ENCODE data around the gene PPM1J. TPM values are rescaled to one million over a fixed set of nuclear protein-coding genes. Genes with fewer than 3 reads are reported as not detected.
"Not testable (repeated sequence)": the region's sequence is repeated elsewhere in the genome, so short reads cannot be mapped to it uniquely, and the experiment has no call there.

The PPM1J gene, protein sequence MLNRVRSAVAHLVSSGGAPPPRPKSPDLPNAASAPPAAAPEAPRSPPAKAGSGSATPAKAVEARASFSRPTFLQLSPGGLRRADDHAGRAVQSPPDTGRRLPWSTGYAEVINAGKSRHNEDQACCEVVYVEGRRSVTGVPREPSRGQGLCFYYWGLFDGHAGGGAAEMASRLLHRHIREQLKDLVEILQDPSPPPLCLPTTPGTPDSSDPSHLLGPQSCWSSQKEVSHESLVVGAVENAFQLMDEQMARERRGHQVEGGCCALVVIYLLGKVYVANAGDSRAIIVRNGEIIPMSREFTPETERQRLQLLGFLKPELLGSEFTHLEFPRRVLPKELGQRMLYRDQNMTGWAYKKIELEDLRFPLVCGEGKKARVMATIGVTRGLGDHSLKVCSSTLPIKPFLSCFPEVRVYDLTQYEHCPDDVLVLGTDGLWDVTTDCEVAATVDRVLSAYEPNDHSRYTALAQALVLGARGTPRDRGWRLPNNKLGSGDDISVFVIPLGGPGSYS
- 0.68 and 0.74 TPM in 2 replicates for total RNA-seq

DNA sequence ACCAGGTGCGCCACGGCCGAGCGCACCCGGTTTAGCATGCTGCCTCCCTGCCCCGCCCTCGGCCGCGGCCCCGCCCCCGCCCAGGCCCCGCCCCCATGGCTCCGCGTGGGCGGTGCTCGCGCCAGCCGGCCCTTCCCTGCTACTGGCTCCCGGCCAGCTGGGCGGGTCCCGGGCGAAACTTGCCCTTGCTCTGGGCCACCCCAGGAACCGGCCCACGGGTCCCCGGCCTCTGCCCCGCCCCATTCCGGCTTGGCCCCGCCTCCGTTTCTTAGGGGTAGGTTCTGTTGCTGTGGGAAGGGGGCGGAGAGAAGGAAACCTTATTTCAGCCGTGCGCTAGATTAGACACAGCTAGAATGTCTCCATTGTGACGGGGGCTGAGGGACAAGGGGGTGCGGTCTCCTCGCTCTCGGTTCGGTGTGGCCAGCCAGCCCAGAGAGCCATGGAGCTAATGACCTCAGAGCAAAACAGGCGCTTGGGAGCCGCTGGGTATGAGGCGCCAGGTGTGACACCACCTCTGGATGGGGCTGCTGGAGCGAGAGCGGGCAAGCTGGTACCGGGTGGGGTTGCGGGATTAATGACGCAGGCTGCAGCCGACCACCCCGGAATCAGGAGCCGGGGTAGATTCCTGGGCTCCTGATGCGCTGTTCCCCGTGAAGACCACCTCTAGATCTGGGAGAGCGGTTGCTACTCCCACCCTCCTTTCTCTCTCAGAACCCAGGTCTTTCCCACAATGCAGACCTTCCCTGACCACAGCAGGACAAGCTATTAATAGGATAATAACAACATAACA, at the start of gene PPM1J:
PPM1J (minus strand) TSS at position 69 of the 790 bp plus-strand sequence; CDS start at position 38, 31 bp downstream.
- peak; percentile 97 for DNase-seq

DNA sequence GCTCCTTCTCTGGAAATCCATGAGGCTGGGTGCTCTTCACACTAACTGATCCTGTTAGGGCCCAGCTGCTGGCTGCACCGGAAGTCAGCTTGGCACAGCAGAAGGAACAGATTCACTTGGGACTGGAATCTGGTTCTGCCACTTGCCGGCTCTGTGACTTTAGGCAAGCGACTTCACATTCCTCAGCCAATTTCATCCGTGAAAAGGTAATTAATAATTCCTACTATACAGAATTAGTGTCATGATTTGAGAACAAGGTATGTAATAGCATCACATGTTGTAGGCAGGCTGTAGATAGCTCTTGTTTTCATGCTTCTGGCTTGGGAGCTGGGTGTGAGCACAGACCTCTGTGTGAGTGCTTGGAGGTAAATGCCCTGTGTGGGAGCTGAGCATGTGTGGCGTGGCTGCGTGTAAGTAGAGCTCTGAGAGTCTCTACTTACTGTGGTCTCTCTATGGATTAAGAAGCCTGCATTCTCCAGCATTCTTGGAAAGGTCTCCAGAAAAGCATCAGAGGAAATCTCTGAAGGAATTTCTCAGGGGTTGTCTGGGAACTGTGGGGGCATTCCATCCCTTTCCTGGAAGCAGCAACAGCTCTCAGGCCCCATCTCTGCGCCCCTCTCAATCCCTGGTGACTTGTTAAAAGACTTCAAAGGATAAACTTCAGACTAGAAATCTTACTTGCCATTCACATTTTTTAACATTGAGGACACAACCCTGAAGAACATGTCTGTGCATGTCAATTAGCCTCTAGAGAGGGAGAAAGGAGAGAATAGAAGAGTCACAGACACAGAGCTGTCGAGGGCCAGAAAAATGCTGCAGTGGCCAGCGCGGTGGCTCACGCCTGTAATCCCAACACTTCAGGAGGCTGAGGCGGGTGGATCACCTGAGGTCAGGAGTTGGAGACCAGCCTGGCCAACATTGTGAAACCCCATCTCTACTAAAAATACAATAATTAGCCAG, 47.7 kb upstream of the PPM1J start:
- no peak for DNase-seq

DNA sequence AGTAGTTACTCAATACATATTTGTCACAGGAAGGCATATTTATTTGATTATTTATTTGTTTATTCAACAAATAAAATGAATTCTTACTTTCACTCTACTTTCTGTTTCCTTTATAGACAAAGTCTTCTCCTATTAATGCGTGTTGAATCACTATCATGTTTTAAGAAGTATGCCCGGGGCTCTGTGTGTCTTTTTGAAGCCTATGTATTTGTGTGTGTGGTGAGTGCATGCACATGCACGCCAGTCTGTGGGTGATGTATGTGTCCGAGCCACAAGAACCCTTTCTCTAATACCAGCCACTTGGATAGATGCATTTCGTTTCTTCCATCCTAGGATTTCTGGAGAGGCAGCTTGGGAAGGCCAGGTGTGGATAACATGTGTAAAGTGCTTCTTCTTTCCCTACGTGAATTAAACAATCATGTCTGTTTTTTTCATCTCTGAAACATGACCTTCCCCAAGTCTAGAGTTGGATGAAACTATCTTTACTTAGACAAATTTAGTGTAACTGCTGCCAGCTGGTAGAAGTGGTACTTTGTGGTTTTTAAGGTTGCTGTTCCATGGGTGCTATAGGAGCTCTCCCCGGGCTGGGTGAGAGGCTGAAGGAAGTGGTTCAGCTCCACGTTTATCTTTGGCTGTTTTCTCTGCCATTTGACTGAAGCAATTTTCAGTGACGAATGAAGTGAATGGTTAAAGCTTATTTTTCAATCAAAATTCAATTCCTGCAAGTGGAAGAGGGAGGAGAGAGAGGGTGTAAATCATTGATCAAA, 46.8 kb upstream of the PPM1J start:
- DNase-seq = no peak

DNA sequence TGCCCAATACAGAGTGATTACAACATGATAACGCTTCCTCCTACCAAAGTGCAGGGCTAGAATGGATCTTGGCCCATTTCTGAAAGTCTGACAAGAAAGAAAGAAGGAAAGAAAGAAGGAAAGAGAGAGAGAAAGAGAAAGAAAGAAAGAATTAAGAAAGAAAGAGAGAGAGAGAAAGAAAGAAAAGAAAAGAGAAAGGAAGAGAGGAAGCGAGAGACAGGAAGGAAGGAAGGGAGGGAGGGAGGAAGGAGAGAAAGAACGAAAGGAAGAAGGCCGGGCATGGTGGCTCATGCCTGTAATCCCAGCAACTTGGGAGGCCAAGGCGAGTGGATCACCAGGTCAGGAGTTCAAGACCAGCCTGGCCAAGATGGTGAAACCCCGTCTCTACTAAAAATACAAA, 44.1 kb upstream of the PPM1J start:
- DNase-seq = no peak

DNA sequence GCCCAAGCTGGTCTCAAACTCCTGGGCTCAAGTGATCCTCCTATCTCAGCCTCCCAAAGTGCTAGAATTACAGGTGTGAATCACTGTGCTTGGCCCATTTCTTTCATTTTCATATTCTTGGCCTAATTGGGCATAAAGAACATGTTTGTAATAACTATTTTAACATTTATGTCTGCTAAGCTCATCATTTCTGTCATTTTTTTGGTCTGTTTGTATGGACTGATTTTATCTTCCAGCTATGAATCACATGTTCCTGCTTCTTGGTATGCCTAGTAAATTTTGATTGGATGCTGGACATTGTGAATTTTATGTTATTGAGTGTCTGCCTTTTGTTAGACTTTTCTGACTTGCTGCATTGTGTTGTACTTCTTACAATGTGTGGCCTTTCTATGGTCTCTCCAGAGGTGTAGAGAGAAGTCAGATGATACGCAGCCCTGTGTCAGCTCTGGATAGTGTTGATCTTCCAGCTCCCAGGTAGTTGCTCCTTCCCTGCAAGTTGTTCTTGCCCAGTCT, 39.0 kb upstream of the PPM1J start:
- DNase-seq = no peak

DNA sequence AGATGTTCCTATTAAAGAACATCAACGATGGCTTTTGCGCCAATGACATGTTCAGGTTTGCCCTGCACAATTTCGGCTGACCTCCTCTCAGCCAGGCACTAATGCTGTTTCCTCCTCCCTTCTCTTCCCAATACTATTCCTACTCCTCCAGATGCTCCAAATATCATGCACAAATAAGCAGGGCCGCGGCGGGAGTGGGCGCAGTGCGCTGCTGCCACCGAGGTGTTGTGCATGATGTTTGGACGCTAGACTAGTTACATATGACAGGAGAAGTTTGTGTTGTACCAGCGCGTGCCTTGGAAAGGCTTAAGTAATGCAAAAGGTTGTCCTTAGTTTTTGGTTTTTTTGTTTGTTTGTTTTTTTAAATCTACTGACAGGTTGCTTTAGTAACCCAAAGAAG, 33.3 kb upstream of the PPM1J start:
- DNase-seq = no peak

DNA sequence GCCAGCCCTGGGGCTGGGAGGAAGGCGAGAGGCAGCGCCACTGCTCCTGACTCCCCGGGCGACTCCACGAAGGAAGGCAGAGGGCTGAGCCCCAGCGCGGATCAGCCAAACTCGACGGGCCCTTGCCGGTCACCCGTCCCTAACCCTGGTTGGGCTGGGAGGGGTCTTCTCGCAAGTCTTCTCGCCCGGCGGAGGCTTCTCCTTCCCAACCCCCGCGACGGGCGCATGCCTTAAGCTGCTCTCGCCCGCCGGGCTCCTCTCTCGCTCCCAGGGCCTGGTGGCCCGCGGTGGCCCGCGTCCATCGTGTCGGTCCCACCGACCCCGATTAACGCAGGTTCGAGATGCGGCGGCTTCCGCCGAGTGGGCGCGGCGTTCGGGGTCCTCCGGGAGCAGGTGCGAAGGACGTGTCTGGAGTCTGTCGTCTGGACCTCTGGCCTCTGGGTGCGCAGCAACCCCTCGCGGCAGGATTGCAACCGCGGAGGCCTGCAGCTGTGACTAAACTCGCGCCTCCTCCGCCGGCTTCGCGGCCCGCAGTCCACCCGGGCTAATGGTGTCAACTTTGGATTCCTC, 29.0 kb upstream of the PPM1J start:
- peak; percentile 55 for DNase-seq

DNA sequence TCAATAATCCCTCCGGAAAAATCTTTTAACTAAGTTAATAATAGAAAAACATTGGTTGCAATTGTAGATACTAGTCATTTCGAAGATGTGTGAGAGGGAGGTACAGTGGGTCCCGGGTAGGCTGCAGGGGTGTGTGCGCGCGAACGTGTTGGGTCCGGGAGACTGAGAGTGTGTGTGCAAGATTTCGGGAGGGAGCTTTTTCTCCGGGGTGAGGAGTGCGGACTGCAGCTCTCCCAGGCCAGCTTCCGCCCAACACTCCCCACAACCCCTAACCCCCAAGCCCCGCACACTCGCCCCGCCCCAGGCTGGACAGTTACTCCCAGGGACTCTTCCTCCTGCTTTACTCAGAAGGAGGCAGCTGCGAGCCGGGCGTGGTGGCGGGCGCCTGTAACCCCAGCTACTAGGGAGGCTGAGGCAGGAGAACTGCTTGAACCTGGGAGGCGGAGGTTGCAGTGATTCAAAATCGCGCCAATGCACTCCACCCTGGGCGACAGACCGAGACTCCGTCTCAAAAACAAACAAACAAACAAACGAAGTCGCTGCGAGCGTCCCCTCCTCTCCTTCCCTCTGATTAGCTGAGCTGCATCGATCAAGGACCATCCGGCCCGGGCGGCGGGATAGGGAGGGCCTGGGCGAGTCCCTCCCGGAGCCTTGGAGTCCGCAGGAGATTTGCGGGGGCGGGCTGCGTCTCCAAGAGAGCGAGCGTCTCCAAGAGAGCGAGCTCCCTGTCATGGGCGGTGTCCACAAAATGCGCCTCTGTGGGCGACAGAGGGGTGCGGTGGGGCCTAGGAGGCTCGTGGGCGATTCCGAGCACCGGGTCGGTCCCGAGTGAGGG, 28.3 kb upstream of the PPM1J start:
- peak; percentile 28 for DNase-seq

DNA sequence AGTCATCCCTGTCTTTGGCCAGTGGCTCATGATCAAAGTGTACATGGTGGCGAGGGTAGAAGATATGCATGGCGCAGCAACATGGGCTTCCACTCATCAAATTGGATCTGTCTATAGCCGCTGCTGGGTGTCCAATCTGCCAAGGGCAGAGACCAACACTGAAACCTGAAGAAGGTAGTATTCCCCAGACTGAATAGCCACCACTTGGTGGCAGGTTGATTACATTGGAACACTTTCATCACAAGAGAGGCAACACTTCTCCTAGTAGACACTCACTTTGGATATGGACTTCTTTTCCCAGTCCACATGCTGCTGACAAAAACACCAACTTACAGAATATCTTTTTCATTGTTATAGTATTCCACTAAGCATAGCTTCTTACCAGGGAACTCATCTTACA, 22.4 kb upstream of the PPM1J start:
- no peak for DNase-seq

DNA sequence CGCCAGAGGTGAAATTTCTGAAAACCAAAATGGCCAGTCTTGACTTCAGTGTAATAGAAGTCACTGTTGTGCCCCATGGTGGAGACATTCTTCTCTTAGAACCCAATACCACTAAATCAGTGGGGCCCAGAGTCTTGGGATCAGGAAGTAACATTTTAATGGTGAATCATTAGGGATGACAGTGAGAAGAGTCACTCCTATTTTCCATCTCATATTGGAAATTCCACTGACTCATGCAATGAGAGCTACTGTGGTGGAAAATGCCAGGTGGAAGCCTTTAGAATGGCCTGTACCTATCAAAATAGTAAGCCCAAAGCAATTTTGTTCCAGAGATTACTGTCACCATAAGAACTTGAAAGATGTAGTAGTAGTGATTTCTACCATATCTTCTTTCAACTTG, 20.6 kb upstream of the PPM1J start:
- peak; percentile 45 for DNase-seq

DNA sequence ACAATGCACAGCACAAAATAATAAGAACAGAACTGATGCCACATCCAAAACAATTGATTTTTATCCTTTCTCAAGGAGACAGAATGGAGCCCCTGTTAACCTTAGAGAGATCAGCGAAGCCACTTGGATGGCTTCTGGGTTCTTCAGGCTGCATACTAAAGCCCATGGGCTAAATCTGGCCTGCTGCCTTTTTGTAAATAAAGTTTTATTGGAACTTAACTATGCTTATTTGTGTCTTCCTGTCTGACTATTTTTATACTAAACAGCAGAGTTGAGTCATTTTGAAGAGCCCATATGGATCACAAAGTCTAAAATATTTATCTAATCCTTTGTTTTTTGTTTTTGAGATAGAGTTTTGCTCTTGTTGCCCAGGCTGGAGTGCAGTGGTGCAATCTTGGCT, 16.3 kb upstream of the PPM1J start:
- DNase-seq = no peak

DNA sequence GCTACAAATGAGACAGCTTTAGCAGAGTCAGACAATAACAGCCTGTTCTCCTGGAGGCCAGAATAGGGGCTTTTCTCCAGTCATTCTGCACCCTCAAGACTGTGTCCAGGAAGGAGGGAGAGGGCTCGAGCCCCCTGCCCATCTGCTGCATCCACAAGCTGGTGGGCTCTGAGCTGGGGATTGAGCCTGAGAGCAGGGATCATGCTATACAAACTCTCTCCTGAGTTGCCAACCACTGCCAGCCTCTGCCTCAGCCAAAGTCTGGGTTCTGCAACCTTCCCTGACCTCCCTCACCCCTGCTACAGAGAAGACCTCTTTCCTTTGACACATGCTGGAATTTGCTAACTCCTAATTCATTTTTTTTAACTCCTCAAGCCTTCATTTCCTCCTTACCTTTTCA, 14.8 kb upstream of the PPM1J start:
- no peak for DNase-seq

DNA sequence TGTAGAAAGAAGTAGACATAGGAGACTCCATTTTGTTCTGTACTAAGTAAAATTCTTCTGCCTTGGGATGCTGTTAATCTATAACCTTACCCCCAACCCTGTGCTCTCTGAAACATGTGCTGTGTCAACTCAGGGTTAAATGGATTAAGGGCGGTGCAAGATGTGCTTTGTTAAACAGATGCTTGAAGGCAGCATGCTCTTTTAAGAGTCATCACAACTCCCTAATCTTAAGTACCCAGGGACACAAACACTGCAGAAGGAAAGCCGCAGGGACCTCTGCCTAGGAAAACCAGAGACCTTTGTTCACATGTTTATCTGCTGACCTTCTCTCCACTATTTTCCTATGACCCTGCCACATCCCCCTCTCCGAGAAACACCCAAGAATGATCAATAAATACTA, 13.9 kb upstream of the PPM1J start:
- DNase-seq = not testable (repeated sequence)

DNA sequence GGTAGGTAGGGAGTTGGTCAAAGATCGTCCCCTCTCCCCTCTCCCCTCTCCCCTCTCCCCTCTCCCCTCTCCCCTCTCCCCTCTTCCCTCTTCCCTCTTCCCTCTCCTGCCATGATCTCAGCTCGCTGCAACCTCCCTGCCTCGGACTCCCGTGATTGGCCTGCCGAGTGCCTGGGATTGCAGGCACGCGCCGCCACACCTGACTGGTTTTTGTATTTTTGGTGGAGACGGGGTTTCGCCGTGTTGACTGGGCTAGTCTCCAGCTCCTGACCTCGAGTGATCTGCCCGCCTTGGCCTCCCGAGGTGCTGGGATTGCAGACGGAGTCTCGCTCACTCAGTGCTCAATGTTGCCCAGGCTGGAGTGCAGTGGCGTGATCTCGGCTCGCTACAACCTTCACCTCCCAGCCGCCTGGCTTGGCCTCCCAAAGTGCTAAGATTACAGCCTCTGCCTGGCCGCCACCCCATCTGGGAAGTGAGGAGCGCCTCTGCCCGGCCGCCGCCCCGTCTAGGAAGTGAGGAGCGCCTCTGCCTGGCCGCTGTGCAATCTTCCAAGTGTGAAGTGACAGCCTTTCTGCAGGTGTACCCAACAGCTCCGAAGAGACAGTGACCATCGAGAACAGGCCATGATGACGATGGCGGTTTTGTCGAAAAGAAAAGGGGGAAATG, 13.3 kb upstream of the PPM1J start:
- DNase-seq = not testable (repeated sequence)

DNA sequence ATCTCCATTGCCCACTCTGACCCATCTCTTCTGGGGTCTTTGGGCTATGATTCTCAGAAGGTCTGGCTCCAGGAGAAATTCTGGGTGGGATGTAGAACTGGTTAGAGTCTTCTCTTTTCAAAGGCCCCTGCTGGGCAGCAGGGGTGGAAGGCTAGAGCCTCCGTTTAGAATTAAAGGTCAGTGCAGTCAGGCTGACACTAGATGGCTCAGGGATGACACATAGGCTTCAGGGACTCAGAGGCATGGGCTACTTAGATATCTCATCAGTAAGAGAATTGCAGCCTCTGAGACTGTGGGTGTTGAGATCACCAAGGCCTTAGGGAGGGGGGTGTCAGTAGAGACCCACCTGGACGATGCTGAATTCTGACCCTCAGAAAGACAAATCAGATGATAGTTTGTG, 12.6 kb upstream of the PPM1J start:
- no peak for DNase-seq

DNA sequence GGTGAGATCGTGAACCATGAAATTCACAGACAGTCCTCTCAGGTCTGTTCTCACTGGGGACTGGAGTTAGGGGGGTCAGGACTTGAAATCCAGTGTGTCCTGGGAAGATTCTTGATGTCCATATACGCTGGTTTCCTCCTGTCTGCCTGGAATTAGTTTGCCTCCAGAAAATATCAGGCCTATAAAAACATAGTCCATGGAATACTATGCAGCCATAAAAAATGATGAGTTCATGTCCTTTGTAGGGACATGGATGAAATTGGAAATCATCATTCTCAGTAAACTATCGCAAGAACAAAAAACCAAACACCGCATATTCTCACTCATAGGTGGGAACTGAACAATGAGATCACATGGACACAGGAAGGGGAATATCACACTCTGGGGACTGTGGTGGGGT, 9.1 kb upstream of the PPM1J start:
- DNase-seq = not testable (repeated sequence)

DNA sequence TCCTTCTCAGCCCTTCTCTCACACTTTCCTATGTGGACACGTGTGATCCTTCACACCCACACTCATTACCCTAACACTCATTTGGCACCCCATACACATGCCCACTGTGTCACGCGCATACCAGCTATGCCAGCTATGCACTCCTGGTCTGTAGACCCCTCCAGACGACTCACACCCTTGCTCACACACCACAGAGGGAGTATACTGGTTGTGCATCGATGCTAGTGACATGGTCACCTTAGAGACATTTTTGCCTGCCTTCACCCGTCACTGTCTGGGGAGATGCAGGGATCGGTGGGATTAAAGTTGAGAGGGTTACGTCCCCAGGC, 8.3 kb upstream of the PPM1J start:
- DNase-seq = no peak

DNA sequence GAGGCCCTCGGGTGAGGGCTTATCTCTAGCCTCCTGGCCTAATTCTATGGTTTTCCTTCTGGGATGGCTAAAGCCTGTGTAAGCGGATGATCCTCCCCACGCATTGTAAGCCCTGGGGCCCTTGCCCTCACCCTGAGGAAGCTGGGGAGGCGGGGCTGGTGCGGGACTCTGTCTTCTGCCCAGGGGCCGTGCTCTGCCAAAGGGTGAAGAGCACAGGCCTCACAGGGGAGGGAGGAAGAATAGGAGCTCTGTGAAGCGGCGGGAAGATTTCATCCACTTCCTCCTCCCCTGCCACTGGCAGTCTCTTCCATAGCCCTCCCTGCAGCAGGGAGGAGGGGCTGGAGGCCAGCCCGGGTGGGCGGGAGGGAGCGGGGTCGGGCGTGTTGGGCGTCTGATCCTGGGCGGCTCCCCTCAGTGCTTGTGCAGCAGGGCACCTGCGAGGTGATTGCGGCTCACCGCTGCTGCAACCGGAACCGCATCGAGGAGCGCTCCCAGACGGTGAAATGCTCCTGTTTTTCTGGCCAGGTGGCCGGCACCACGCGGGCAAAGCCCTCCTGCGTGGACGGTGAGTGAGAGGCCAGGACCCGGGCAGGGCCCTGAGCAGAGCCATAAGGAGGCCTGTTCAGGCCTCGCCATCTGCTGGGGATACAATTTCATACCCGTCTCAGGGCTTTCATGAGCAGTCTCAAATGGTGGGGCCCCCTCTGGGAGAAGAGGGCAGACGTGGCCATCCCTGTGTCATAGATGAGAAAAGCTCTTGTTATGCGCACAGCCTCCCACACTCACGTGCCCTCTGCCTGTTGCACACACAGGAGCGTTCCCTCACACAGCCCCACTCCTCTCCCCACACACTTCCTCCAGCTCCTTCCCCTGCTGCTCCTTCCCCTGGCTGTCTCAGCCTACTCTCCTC, 7.7 kb upstream of the PPM1J start:
- DNase-seq = no peak
